HT-29 (cell line): ENCODE data around the gene BABAM2. TPM values are rescaled to one million over a fixed set of nuclear protein-coding genes. Genes with fewer than 3 reads are reported as not detected.

Source experiments
- DNase-seq: peaks from one replicate; pipeline ENCODE4 v3.0.0-alpha.2; 2015; ENCODE audit warnings: low spot score
- total RNA-seq: library from RNA; depleted of rRNA; stranded (reverse); fragments of >200 nt; shearing (Covaris generic); gene quantifications from 2 replicates; pipeline ENCODE4 v1.2.3, GENCODE V29; 2014

BABAM2 gene
- total RNA-seq, 1 experiment from 2014 or later = 7.0 TPM

- DNase-seq = peak; percentile 73
Observed at GRCh38 chr2:28276076-28276618, 385.6 kb downstream of the BABAM2 start.

GRCh38 chr2:28276807-28277206, 386.3 kb downstream of the BABAM2 start:
- DNase-seq = no peak

GRCh38 chr2:28277466-28277865, 386.9 kb downstream of the BABAM2 start:
- DNase-seq = no peak

- no peak for DNase-seq
Observed at GRCh38 chr2:28279371-28279770, 388.8 kb downstream of the BABAM2 start.

- DNase-seq = peak; percentile 67
Observed at GRCh38 chr2:28280619-28281018, 390.1 kb downstream of the BABAM2 start.

DNA sequence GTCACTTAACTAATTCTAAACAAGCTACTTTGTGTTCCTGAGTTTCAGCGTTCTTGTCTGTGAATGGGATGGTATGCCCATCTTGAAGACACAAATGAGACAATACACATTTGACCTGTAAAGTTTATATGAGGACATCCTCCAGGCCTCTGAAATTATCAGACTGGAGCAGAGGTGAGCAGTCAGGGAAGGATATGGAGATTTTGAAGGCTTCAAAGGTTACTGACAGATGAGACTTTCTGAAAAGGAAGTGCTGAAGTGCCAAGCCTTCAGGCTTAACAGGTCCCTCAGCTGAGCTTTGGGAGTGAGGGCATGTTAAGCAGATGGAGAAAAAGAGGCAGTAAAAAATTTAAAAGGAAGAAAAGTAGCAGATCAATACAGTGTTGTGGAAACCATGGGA, 391.2 kb downstream of the BABAM2 start:
- DNase-seq = no peak

DNA sequence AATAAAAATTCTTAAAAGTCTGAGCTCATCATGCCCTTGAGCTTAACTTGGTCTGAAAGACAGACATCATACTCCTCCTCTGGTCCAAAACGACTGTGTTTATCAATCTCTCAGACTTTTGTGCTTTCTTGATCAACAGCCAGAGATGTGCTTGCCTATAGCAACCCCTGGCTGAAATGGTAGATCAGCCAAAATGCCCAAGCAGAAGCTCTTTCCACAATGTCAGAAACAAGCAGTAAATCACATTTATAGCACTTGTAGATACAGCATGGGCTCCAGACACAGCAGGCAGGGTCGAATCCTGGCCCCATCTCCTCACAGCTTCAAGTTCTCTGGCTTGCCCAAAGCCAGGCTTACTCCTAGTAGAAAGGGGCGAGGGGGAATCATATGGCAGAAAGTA, 391.7 kb downstream of the BABAM2 start:
- no peak for DNase-seq

- no peak for DNase-seq
Observed at GRCh38 chr2:28282861-28283646, 392.5 kb downstream of the BABAM2 start.

DNA sequence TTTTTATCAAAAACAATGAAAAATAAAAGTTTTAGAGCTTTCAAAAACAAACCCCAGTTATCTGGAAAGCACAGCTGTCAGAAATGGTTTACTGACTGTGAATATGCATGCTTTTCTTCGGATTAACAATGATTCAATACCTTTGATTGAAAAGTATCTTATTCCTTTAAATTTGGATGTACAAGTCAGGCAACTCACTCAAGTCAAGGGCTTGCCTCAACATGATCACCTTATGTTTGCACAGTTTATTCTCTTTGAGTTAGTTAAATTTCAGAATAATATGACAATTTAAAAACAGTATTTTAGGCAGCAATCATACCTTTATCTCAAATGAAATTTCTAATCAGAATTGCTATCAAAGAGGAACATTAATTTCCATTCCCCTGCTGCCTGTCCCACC, 393.3 kb downstream of the BABAM2 start:
- no peak for DNase-seq

DNA sequence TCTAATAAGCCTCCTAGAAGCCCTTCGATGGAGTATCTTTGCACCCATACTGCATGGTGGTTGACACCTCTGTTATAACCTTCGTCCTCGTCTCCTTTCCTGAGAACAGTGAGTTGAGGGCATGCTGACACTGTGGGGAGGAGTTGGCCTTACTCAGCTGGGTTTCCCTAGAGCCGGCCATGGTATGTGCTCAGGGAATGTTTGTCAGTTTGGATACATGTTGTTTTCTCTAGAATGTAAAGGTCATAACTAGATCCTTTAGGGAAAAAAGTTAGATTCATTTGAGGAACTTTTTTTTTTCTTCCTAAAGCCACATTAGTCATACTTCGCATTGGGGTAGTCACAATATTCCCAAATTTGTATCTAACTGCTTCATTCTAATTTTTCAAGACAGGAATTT, 396.1 kb downstream of the BABAM2 start:
- DNase-seq = no peak

DNA sequence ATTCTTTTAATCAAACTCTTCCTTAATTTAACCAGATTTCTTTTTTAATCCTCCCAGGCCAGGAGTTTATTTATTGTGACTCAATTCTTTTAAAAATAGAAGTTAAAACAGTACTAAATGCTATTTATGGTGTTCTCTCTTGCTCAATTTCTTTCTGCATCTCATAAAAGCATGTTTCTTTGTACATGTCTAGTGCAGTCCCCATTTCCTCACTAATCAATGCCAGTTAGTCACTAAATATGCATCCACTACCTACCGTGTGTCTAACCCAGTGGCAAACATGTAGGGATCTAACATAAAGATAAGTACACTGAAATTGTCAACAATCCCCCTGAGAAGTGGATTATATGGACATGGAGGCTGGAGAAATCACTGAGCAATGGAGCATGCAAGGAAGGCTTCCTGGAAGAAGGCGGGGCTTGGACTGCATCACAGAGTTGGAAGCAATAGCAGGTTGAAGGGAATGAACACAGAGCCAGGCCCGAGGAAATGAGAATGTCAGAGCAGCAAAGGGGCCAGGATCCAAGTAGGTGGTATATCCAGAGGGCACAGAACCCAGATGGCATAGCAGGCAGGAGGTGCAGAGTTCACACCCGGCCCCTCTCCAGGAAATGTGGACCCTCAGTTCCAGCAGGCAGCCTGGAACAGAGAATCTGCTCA, 396.9 kb downstream of the BABAM2 start:
- DNase-seq = no peak

DNA sequence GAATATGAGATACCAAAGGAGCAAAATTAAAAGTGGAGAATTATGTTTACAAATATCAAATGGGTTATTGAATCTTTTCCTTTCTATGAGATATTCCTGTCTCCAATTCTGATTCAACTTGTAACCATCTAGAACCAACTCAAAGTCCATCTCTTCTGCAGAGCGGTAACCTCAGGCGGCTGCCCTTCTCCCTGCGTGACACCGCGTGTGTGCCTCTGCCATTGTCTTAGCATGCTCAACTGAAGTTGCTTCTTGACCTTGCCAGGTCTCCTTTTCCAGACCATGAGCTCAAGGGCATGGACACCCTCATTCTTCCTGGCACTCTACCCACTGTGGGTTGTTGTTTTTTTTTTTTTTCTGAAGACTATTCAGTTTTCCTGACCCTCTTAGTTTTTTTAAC, 398.1 kb downstream of the BABAM2 start:
- no peak for DNase-seq

DNA sequence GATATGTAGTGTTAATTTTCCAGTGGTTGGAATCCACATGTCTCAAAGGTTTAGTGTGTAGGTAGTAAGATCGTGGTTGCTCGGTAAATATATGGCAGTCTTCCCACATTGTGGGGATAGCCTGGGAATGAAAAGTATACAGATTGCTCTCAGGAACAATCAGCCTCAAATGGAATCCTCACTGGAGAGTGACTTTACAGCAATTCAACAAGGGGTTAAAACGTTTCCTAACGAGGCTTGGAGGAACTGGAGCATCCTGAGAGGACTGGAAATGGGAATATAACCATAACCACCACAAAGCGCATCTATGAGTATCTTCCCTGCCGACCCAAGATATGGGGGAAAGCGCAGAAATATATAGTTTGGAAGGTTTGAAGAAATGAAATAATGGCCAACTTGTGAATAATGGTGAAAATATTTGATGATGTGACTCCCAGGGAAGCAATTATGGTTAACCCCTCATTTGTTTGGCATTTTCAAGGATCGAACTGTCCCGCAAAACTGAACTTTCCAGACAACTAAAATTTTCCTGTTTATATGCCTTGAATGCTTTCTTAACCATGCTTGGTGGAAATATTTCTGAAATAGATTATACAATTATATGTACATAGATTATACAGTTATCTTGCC, 401.4 kb downstream of the BABAM2 start:
- no peak for DNase-seq

DNA sequence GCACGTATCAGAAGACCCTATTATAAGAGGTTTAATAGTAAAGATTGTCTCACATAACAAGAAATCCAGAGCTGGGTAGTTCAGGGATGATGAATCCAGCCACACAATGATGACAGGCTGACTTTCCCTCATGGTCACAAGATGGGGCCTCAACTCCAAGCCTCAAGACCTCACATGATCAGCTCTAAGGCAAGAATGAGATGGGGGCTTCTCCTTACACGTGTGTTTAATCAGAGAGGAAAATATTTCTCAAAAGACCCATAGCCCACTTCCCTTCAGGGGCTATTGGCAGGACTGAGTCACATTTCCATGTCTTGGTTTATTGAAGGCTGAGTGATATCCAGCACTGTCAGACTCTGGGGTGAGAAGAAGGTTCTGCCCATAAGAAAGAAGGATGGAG, 402.0 kb downstream of the BABAM2 start:
- no peak for DNase-seq

DNA sequence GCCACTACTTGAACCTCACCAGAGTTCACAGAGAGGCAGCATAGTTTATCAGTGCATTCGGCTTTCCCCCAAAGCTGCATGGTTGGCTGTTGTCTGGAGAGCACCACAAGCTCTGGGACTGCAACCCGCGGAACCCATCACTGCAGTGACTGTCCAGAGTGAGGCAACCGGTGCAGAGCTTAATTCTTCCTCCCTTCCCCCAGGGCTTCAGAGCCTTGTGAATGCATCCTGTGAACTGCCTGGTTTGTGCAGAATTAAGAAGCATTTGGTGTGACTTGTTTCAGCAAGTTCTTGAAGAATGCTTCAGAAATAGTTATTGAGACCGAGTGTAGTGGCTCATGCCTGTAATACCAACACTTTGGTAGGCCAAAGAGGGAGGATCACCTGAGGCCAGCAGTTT, 402.9 kb downstream of the BABAM2 start:
- no peak for DNase-seq

GRCh38 chr2:28294451-28294850, 403.9 kb downstream of the BABAM2 start:
- DNase-seq = no peak

- DNase-seq = no peak
Observed at GRCh38 chr2:28296243-28296642, 405.7 kb downstream of the BABAM2 start.

DNA sequence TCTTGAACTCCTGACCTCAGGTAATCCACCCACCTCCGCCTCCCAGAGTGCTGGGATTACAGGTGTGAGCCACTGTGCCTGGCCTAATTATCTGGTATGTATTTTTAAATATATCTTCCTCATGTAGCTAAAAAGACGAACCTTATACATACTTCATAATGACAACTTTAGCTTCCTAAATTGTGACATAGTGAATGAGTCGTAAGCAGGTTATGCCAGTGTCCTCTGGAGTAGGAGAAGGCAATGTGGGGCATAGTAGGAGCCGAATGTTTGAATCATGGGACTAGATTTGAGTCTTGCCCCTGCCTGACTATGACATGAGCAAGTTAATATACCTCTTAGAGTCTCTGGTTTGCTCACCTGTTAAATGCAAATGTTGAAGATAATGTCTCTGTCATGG, 406.4 kb downstream of the BABAM2 start:
- DNase-seq = peak; percentile 19

GRCh38 chr2:28297531-28297930, 407.0 kb downstream of the BABAM2 start:
- DNase-seq = no peak

GRCh38 chr2:28298406-28298805, 407.9 kb downstream of the BABAM2 start:
- DNase-seq = no peak

DNA sequence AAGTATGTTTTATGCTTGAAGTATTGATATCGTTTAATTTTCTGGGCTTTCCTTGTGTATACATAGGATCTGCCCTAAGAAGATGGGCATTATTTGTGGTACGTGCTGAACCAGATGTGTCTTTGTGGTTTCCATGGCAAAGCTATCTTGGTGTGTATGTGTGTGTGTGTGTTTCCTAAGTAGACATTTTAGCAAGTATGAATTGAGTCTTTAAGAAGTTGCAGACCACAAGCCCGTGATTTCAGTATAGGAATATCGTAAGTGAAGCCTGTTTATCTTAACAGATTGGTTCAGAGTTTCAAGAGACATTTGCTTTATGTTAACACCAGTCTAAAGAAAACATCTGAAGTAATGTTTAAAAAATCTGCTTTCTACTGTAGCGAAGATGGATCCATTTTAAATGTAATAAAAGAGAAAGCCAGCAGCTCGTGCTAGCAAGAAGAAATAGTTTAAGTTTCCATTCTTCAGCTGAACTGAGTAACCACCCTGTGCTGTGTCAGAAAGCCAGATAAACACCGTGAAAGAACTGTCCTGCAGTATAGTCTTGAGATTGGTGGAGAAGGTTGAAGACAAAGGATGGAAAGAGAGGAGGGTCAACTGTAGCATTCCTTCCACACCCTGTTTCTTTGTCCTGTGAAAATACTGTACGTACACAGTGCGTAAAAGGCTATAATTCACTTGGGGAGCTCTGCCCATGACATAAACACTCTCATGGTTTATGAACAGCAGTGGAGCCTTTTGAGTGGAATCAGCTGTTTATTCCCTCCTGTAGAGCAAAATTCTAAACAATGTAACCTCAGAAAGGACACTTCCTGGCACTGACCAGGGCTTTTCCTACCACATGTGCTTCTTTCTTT, 410.2 kb downstream of the BABAM2 start:
- no peak for DNase-seq

DNA sequence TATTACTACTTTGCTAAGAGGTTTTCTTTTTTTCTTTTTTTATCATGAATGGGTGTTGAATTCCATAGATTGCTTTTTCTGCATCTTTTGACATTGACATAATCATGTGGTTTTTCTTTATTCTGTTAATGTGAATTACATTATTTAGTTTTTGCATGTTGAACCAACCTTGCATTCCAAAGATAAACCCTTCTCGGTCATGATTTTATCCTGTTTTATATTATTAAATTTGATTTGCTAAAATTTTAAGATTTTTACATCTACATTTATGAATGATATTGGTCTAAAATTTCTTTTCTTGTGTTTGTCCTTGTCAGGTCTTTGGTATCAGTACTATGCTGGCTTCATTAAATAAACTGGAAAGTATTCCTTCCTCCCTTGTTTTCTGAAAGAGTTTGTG, 414.7 kb downstream of the BABAM2 start:
- DNase-seq = no peak
